DMS 273 (cell line): ENCODE results near the gene THOC3.
"Not testable (repeated sequence)": the region's sequence is repeated elsewhere in the genome, so short reads cannot be mapped to it uniquely, and the experiment has no call there.

ENCODE experiments used
- DNase-seq: peaks from one replicate; lab custom pipeline; 2025; ENCODE audit not compliant: unreplicated experiment; lab: John Stamatoyannopoulos, UW

The THOC3 gene

GRCh38 chr5:175967471-175968372 lies at the start of gene THOC3:
TSS of gene THOC3 (minus strand) at chr5:175968315. CDS start at chr5:175968208, 107 bp downstream.
- not testable (repeated sequence) for DNase-seq

GRCh38 chr5:176017324-176017723 lies 49.2 kb upstream of the THOC3 start:
- not testable (repeated sequence) for DNase-seq

DNA sequence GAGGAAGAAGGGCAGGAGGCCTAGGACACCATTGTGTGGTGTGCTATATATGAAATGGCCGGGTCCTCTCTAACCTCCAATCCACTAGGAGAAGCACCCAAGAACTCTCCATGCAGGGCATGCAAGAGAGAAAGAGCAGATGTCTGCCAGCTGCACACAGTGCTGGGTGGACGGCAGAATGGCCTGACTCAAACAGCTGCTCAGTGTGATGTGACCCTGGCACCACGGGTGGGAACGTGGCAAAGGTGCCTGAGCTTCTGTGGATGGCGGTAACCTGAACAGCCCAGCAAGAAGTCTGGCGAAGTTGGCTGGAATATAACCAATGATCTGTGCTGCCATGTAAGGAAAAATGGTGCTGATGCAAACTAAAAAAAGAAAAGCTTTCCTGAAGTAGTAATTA lies 46.2 kb upstream of the THOC3 start:
- DNase-seq = not testable (repeated sequence)

DNA sequence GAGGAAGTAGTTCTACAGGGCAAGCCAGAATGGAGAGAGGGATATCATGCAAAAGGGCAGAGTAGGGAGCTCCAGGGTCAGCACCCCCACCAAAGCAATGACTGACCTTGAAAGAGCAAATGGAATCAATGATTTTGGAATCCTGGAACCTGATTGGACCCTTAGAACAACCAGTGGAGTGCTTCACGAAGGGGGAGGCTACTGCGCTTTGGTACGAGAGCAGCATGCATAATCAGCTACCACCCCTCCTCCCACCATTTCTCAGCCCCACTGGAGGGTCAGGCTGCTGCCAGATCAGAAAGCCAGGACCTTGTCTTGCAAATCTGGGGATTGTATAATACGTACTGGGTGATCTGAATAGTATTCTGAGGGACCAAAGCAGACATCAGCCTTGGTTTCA lies 43.0 kb upstream of the THOC3 start:
- not testable (repeated sequence) for DNase-seq

DNA sequence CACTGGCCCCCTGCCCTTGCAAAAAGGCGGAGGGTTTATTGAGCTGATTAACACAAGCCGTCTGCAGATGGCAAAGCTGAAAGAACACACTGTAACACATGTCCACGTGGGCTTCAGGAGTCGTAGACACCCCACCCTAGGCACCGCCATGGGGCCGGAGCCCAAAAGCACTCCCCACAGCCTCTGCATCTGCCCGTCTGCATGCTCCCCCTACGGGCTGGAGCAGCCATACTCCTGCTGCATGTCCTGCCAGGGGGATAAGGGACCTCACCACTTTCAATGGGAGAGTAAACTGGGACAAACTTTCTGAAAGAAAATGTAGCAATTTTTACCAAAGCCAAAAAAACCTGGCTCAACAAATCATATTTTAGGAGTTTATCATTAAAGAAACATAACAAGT lies 42.1 kb upstream of the THOC3 start:
- DNase-seq = not testable (repeated sequence)

DNA sequence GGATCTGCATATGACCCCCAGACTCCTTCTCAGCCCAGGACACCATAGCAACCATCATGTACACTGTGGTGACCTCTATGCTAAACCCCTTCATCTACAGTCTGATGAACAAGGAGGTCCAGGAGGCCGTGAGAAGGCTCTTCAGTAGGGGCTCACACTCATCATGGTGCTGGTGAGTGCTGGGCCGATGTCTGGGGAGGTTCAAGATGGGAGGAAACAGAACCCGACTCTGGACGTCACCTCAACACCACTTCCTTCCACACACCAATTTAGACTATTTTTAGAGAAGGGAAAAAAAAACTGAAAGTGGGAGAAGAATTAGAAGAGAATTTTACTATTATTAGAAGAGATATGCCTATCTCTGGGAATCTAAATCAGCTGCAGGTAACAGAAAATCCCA lies 39.1 kb upstream of the THOC3 start:
- not testable (repeated sequence) for DNase-seq

DNA sequence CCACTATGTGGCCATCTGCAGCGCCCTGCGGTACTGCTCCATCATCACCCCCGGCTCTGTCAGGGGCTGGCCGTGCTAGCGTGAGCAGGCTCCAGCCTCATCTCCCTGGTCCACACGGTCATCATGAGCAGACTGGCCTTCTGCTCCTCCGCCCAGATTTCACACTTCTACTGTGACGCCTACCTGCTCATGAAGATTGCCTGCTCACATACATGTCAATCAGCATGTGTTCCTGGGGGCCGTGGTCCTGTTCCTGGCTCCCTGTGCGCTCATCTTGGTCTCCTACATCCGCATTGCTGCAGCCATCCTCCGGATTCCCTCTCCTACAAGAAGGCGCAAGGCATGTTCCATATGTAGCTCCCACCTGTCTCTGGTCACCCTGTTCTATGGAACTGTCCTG lies 38.7 kb upstream of the THOC3 start:
- DNase-seq = not testable (repeated sequence)

DNA sequence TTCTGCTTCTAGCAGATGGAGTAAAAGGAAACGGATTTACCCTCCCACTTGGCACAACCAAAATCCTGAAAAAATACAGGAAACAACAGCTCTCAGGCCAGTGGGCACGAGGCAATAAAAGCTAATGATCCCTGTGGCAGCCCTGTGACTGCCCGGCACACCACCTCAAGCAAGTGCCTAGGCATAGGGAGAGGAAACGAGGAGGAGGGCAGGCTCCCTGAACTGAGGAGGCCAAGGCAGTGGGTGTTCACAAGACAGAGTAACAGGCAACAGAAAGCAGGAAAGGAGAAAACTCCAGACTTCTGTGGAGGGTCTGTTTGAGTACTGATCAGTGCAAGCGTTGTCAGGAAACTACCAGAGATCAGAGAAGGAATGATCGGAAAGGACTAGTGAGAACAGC lies 29.9 kb upstream of the THOC3 start:
- DNase-seq = not testable (repeated sequence)

DNA sequence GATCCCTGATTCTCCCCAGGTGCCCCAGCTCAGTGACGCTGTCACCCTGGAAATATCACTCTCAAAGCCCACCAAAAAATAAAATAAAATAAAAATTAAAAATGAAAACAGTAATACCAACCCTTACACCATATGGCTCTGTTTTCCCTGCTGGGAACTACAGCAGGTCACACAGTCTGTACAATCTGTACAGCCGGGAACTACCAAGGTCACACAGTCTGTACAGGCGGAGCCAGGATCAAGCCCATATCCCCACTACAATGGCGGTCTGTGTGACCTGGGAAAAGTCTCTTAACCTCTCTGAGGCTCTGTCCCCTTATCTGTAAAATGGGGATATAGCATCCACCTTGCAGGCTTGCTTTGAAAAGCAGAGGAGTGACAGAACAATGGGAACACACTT lies 29.4 kb upstream of the THOC3 start:
- DNase-seq = not testable (repeated sequence)

GRCh38 chr5:175996791-175997190 lies 28.7 kb upstream of the THOC3 start:
- DNase-seq = not testable (repeated sequence)

GRCh38 chr5:175995506-175995905 lies 27.4 kb upstream of the THOC3 start:
- not testable (repeated sequence) for DNase-seq

- not testable (repeated sequence) for DNase-seq
Measured at GRCh38 chr5:175979371-175979995, 11.4 kb upstream of the THOC3 start.

DNA sequence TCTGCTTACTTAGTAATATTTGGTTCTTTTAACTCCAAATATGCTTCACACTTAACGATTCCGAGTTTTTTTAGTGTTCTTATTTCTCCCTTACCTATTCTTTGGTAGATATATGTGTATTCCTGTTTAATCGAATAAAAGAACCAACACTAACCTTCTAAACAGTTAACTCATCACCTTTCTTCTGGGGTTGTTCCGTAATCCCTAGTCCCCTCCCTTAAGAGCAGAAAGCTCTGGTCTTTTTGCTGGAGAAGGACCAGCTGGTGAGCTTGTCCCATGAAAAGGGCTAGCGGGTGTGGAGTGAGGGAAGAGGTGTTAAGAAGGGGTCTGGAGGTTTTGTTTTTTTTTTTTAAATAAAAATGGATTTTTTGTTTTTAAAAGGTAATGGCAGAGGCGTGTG lies 266 bp upstream of the THOC3 start:
- not testable (repeated sequence) for DNase-seq

- not testable (repeated sequence) for DNase-seq
Measured at GRCh38 chr5:175962329-175962728, 5.8 kb downstream of the THOC3 start.

GRCh38 chr5:175960228-175960627 lies 7.9 kb downstream of the THOC3 start:
- DNase-seq = not testable (repeated sequence)

- DNase-seq = not testable (repeated sequence)
Measured at GRCh38 chr5:175958515-175958914, 9.6 kb downstream of the THOC3 start.

DNA sequence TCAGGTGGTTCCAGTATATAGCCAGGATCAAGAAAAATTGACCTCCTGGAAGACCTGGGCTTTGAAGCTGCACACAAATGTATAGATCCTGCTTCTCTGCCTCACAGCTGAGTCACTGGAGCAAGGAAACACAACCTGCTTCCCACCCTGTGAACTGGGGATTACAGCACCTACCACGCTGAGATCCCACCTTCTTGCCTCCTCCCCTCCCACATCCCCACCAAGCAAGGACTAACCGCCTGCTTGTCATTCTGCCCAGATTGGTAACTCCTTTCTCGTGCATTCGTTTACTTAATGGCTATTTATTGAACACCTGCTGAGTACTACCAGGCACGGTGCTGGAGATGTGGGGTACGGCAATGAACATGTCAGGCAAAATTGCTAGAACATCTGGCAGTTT lies 14.0 kb downstream of the THOC3 start:
- not testable (repeated sequence) for DNase-seq

GRCh38 chr5:175952810-175953209 lies 15.3 kb downstream of the THOC3 start:
- not testable (repeated sequence) for DNase-seq

GRCh38 chr5:175951339-175951969 lies 16.7 kb downstream of the THOC3 start:
- not testable (repeated sequence) for DNase-seq

GRCh38 chr5:175948329-175949108 lies 19.6 kb downstream of the THOC3 start:
- DNase-seq = not testable (repeated sequence)

DNA sequence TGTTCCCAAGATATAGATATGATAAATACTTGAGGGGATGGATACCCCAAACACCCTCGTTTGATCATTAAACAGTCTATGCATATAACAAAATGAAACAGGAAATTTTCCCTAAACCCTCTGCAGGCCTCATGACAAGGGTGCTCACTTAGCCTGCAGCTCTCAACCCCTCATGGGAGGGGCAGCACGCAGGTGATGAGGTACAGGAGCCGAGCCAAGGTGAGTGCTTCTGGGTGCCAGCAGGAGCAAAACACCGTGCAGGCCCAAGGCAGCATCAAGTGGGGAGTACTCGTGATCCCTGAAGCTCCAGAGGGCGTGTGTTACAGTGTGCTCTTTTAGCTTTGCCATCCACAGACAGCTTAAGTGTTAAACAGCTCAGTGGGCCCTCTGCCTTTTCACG lies 24.9 kb downstream of the THOC3 start:
- DNase-seq = not testable (repeated sequence)
